Dendritic cell treated with granulocyte-macrophage colony-stimulating factor and Interleukin-4, amounts not matched to agents 40 ng/mL and 50 ng/mL, for 4 days (primary cell): ENCODE measurements around the gene SMC6.
A peak's percentile ranks its signal among the peaks of the same experiment; 100 is the strongest.

Experiments used
- H3K27ac Mint-ChIP-seq: one replicate; pipeline ENCODE4 v1.8.0; 2022; ENCODE audit warnings: mild to moderate bottlenecking, mixed read lengths
- H3K27me3 Mint-ChIP-seq: one replicate; pipeline ENCODE4 v1.8.0; 2022; ENCODE audit warnings: mild to moderate bottlenecking, mixed read lengths
- H3K36me3 Mint-ChIP-seq: one replicate; pipeline ENCODE4 v1.8.0; 2022; ENCODE audit warnings: low read depth, mixed read lengths
- H3K4me1 Mint-ChIP-seq: one replicate; pipeline ENCODE4 v1.8.0; 2022; ENCODE audit warnings: low read depth, mixed read lengths
- H3K4me3 Mint-ChIP-seq: one replicate; pipeline ENCODE4 v1.8.0; 2022; ENCODE audit warnings: mild to moderate bottlenecking, moderate library complexity, mixed read lengths
- H3K9me3 Mint-ChIP-seq: one replicate; pipeline ENCODE4 v1.8.0; 2022; ENCODE audit warnings: mixed read lengths
- intact Hi-C: fragments of 100-400 bp; cut with micrococcal nuclease; formaldehyde crosslinking; loops from one replicate; pipeline ENCODE4 v1.15.0; 2022

The SMC6 gene

GRCh38 chr2:17786727-17787126 lies 33.1 kb upstream of the SMC6 start:
- H3K9me3 Mint-ChIP-seq, result no peaks in the 10 kb centered on the region
- no peaks in the 10 kb centered on the region for H3K4me1 Mint-ChIP-seq
- H3K36me3 Mint-ChIP-seq, result no peaks in the 10 kb centered on the region
- no peak overlapping the region for H3K4me3 Mint-ChIP-seq
- peaks cover 14% of the 10 kb centered on the region for H3K27me3 Mint-ChIP-seq
- H3K27ac Mint-ChIP-seq, result no peak overlapping the region
- intact Hi-C loops, result no loop called here

GRCh38 chr2:17781482-17781881 lies 27.9 kb upstream of the SMC6 start:
- H3K4me3 Mint-ChIP-seq, result no peak overlapping the region
- intact Hi-C loops, result no loop called here

DNA sequence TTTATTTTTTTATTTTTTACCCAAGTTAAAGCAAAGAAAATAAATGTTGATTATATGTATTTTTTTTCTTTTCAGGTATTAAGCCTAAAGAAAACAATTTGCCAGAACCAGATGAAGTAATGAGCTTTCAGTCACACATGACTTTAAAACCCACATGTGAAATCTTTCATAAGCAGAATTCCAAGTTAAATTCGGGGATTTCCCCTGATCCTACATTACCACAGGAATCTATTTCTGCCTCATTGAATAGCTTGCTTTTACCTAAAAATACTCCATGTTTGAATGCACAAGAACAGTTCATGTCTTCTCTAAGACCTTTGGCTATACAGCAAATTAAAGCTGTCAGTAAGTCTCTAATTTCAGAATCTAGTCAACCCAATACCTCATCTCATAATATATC lies 26.9 kb upstream of the SMC6 start:
- Mint-ChIP-seq H3K9me3 (no peaks in the 10 kb centered on the region), H3K36me3 (peaks cover 28% of the 10 kb centered on the region), H3K4me3 (no peak overlapping the region), H3K27ac (no peak overlapping the region), H3K27me3 (no peaks in the 10 kb centered on the region), H3K4me1 (no peaks in the 10 kb centered on the region)
- intact Hi-C loops, result no loop called here

More at GRCh38 chr2:17781482-17781881, 27.9 kb upstream of the SMC6 start:
- no peaks in the 10 kb centered on the region for H3K27me3 Mint-ChIP-seq
- H3K27ac Mint-ChIP-seq, result no peak overlapping the region
- H3K4me1 Mint-ChIP-seq, result no peaks in the 10 kb centered on the region
- H3K9me3 Mint-ChIP-seq, result no peaks in the 10 kb centered on the region
- peaks cover 22% of the 10 kb centered on the region for H3K36me3 Mint-ChIP-seq

DNA sequence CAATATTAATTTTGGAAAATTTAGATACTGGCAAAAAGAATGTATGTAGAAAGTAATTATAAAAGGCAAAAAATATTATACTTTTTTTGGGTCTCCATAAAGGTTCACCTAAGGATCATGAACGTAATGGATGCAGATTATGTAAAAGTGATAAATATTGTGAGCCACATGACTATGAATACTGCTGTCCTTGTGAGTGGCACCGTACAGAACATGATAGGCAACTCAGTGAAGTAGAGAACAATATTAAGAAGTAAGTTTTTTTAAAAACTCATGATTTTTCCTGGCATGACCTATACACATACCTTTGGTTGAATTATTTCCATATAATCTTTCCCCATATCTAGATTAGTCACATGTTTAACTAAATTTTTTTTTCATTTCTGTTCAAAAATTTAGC lies 18.9 kb upstream of the SMC6 start:
- Mint-ChIP-seq H3K4me1 (no peaks in the 10 kb centered on the region), H3K27ac (no peak overlapping the region), H3K27me3 (no peaks in the 10 kb centered on the region), H3K36me3 (peaks cover 37% of the 10 kb centered on the region), H3K9me3 (no peaks in the 10 kb centered on the region), H3K4me3 (no peak overlapping the region)
- intact Hi-C loops, result loop anchor here (5.0 kb wide), 1 partner anchor 60 kb away; no protein-coding TSS in a partner anchor

GRCh38 chr2:17771956-17772355 lies 18.3 kb upstream of the SMC6 start:
- H3K27me3 Mint-ChIP-seq, result no peaks in the 10 kb centered on the region
- H3K9me3 Mint-ChIP-seq, result no peaks in the 10 kb centered on the region
- H3K4me3 Mint-ChIP-seq, result no peak overlapping the region
- intact Hi-C loops, result loop anchor here (5.0 kb wide), 1 partner anchor 60 kb away; no protein-coding TSS in a partner anchor
- no peak overlapping the region for H3K27ac Mint-ChIP-seq
- H3K4me1 Mint-ChIP-seq, result no peaks in the 10 kb centered on the region
- peaks cover 40% of the 10 kb centered on the region for H3K36me3 Mint-ChIP-seq

GRCh38 chr2:17768894-17769293 lies 15.3 kb upstream of the SMC6 start:
- H3K4me1 Mint-ChIP-seq, result peaks cover 2% of the 10 kb centered on the region
- peaks cover 22% of the 10 kb centered on the region for H3K36me3 Mint-ChIP-seq
- H3K27ac Mint-ChIP-seq, result no peak overlapping the region
- H3K4me3 Mint-ChIP-seq, result no peak overlapping the region
- no peaks in the 10 kb centered on the region for H3K27me3 Mint-ChIP-seq
- intact Hi-C loops, result no loop called here
- H3K9me3 Mint-ChIP-seq, result no peaks in the 10 kb centered on the region

DNA sequence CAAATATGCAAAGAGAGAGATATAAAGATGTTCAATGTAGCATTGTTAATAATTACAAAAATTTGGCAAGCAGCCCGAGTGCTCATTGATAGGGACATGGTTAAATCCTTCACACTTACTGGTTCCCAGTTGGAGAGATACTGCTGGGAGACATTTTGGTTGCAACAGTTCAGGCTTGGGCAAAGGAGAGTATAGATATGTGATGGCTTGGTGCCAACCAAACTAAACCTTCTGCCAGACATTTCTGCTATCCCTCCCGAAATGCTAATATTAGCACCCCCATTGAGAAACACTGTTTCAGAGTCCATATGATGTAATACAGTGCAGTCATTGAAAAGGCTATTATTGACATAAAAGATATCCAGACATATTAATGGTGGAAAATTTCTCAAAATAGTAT lies 11.8 kb upstream of the SMC6 start:
- no peak overlapping the region for H3K4me3 Mint-ChIP-seq
- intact Hi-C loops, result no loop called here
- H3K27me3 Mint-ChIP-seq, result no peaks in the 10 kb centered on the region
- H3K27ac Mint-ChIP-seq, result no peak overlapping the region
- peaks cover 18% of the 10 kb centered on the region for H3K4me1 Mint-ChIP-seq
- peaks cover 15% of the 10 kb centered on the region for H3K36me3 Mint-ChIP-seq
- no peaks in the 10 kb centered on the region for H3K9me3 Mint-ChIP-seq

GRCh38 chr2:17763641-17764333 lies 10.2 kb upstream of the SMC6 start:
- Mint-ChIP-seq H3K27me3 (no peaks in the 10 kb centered on the region), H3K36me3 (peaks cover 20% of the 10 kb centered on the region), H3K9me3 (no peaks in the 10 kb centered on the region), H3K27ac (no peak overlapping the region), H3K4me3 (no peak overlapping the region), H3K4me1 (peaks cover 33% of the 10 kb centered on the region)
- intact Hi-C loops, result no loop called here

GRCh38 chr2:17762451-17762850 lies 8.8 kb upstream of the SMC6 start:
- Mint-ChIP-seq H3K4me1 (peaks cover 39% of the 10 kb centered on the region), H3K36me3 (peaks cover 14% of the 10 kb centered on the region), H3K27me3 (no peaks in the 10 kb centered on the region), H3K27ac (no peak overlapping the region), H3K4me3 (no peak overlapping the region), H3K9me3 (no peaks in the 10 kb centered on the region)
- intact Hi-C loops, result no loop called here

- intact Hi-C loops, result no loop called here
- Mint-ChIP-seq H3K4me1 (peaks cover 41% of the 10 kb centered on the region), H3K27me3 (no peaks in the 10 kb centered on the region), H3K4me3 (no peak overlapping the region), H3K36me3 (peaks cover 8% of the 10 kb centered on the region), H3K9me3 (no peaks in the 10 kb centered on the region), H3K27ac (no peak overlapping the region)
Measured at GRCh38 chr2:17759805-17760204, 6.2 kb upstream of the SMC6 start.

GRCh38 chr2:17758118-17758517 lies 4.5 kb upstream of the SMC6 start:
- H3K9me3 Mint-ChIP-seq, result no peaks in the 10 kb centered on the region
- no peaks in the 10 kb centered on the region for H3K27me3 Mint-ChIP-seq
- no peak overlapping the region for H3K27ac Mint-ChIP-seq
- intact Hi-C loops, result no loop called here
- H3K4me3 Mint-ChIP-seq, result no peak overlapping the region
- peaks cover 20% of the 10 kb centered on the region for H3K36me3 Mint-ChIP-seq
- peaks cover 35% of the 10 kb centered on the region for H3K4me1 Mint-ChIP-seq

DNA sequence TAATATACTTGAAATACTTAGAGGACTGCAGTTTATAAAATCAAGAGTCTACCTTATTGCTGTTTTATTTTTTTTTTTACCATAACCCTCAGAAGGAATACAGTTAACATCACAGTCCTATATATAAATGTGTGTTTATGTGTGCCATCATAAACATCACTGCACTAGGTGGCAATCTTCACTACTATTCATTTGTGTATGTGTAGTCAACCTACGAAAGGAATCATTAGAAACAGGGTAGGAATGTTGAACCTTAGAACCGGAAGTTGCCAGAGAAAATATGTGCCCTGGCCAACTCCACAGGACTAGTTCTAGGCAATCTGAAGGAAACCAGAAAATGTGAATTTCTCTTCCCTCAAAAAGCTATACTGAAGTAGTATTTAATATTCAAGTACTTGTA lies 3.7 kb upstream of the SMC6 start:
- Mint-ChIP-seq H3K27ac (no peak overlapping the region), H3K27me3 (no peaks in the 10 kb centered on the region), H3K4me3 (no peak overlapping the region), H3K4me1 (peaks cover 31% of the 10 kb centered on the region), H3K36me3 (peaks cover 20% of the 10 kb centered on the region), H3K9me3 (no peaks in the 10 kb centered on the region)
- intact Hi-C loops, result no loop called here

GRCh38 chr2:17756668-17757067 lies 3.1 kb upstream of the SMC6 start:
- Mint-ChIP-seq H3K4me1 (peaks cover 33% of the 10 kb centered on the region), H3K36me3 (peaks cover 20% of the 10 kb centered on the region), H3K9me3 (no peaks in the 10 kb centered on the region), H3K4me3 (no peak overlapping the region), H3K27me3 (no peaks in the 10 kb centered on the region), H3K27ac (no peak overlapping the region)
- intact Hi-C loops, result no loop called here

DNA sequence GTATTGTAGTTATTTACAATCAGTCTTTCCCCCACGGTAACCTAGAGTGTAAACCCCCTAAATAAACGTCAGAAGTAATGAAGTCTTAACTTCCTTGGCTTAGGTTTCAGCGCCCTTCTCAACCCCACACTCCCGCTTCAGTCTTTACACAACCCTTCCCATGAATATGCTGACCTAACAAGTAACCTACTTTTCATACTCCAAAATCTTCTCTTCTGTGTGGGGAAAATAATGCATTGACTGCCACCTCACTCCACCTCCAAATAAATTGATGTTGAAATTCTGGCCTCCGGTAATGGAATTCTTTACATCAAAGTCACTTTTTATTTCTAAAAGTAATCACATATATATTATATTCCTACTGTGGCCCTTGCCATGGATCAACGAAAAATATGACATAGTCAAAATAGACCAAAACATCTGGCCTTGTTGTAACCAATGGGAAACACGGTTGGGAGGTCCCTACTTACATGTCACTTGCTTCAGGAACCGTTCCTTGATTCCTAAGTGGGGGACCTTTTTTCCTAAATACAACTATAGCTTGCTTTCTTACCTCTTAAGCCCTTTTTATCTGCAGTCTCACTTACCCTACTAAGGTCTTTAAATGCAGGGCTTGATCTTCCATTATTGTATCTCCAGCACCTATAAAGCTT lies 1.3 kb upstream of the SMC6 start:
- Mint-ChIP-seq H3K4me1 (peaks cover 31% of the 10 kb centered on the region), H3K27me3 (no peaks in the 10 kb centered on the region), H3K36me3 (peaks cover 13% of the 10 kb centered on the region), H3K4me3 (peak overlapping the region; percentile 96), H3K9me3 (no peaks in the 10 kb centered on the region), H3K27ac (peak overlapping the region; percentile 99)
- intact Hi-C loops, result loop anchor here (5.0 kb wide), 1 partner anchor 57 kb away; no protein-coding TSS in a partner anchor
